DMS 273 (cell line): ENCODE measurements around the gene KLHL7.

Source experiments
- DNase-seq: peaks from one replicate; lab custom pipeline; 2025; ENCODE audit not compliant: unreplicated experiment; lab: John Stamatoyannopoulos, UW

Gene KLHL7, protein sequence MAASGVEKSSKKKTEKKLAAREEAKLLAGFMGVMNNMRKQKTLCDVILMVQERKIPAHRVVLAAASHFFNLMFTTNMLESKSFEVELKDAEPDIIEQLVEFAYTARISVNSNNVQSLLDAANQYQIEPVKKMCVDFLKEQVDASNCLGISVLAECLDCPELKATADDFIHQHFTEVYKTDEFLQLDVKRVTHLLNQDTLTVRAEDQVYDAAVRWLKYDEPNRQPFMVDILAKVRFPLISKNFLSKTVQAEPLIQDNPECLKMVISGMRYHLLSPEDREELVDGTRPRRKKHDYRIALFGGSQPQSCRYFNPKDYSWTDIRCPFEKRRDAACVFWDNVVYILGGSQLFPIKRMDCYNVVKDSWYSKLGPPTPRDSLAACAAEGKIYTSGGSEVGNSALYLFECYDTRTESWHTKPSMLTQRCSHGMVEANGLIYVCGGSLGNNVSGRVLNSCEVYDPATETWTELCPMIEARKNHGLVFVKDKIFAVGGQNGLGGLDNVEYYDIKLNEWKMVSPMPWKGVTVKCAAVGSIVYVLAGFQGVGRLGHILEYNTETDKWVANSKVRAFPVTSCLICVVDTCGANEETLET

GRCh38 chr7:23105644-23106056 is at the start of gene KLHL7:
TSS of gene KLHL7 (plus strand) at chr7:23105785. CDS start at chr7:23106027, 242 bp downstream.
- DNase-seq, result peak; percentile 99

DNA sequence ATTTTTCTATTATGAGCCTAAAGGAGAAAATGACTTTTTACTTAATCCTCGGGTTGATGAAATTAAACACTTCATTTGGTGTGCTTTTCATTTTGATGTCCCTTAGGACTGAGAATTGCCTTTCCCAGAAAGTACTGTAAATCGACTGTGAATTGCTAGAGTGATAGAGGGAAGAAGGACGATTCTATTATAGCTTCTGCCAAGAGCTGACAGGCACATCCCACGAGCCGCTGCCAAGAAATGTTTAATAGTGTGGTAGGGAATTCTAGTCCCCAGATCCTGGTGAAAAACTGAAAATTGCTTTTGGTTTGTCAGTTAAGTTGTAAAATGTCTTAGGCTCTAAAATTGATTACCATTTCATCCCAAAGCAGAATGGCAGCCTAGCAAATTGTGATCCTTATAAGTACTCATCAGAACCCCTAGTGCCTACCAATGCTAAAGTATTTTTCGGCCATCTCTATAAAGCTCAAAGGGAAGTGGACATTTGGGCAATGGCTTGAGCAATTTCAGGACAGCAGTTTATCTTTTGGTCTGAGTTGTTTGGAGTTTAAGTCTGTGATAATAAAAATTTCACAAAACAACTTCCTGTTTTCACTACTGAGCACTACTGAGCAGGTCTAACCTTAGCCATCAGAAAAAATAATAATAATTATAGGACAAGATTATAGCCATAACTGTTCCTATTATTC is 47.0 kb upstream of the KLHL7 start:
- DNase-seq, result no peak

DNA sequence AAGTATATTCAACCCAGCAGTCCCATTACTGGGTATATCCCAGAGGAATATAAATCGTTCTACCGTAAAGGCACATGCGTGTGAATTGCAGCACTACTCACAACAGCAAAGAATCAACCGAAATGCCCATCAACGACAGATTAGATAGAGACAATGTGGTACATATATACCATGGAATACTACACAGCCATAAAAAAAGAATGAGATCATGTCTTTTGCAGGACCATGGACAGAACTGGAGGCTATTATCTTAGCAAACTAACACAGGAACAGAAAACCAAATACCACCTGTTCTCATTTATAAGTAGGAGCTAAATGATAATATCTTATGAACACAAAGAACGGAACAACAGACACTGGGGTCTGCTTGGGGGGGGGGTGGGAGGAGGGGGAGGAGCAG is 44.3 kb upstream of the KLHL7 start:
- no peak for DNase-seq

GRCh38 chr7:23062452-23062851 is 43.1 kb upstream of the KLHL7 start:
- no peak for DNase-seq

- DNase-seq, result no peak
These were observed 39.6 kb upstream of the KLHL7 start for GRCh38 chr7:23065974-23066373.

- peak; percentile 33 for DNase-seq
These were observed 38.3 kb upstream of the KLHL7 start for GRCh38 chr7:23067271-23067670.

GRCh38 chr7:23072048-23072447 is 33.5 kb upstream of the KLHL7 start:
- DNase-seq, result peak; percentile 45

DNA sequence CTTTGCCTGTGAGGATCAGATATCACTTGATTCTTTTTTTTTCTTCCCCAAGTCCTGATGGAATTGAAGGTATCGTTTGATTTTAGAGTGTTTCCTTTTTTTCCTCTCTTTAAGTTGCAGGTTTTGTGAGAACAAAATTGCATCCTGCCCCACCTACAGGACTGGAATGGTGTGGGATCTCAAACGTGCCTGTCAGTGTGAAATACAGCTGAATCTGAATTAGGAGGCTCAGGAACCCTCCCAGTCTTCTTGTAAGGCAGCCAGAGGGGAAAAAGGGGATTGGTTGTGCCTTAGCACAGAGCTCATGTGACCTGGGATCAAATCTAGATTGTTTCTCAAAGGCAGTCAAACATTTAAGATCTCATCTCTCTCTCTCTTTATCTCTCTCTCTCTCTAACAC is 32.7 kb upstream of the KLHL7 start:
- DNase-seq, result peak; percentile 42

DNA sequence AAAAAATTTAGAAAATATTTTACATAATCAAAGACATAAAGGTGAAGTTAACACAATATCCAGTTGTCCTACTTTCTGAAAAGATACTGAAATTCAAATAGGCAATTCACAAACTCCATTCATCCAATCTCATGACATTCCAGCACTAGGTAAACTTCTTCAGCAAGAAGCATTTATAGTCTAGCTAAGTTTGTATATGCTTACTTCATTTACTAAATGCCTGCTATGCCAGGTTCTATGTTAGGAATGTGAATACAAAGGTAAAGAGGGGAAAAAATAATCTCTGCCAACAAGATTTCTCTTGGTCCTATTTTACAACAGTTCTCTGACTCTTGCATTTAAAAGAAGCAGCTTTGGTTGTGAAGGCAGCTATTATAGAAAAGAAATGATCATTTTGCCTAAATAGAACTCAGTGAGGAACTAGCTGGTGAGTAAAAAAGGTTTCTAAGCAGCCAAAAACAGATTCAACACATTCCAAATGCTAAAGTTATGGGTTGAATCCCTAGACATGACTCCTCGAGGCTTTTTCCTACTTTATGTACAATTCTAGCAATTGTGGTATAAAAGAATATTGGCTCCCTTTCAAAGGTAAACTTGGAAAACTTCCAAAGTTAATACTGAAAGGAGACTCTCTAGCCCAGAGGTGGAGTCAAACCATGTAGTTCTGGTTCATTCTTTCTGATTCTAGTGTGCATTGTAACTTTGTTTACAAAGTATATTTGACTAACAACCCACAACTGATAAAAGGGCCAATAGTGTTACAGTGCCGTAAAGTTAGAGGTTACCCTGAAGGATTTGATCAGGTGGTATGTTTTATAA is 30.9 kb upstream of the KLHL7 start:
- DNase-seq, result no peak

- DNase-seq, result no peak
These were observed 30.0 kb upstream of the KLHL7 start for GRCh38 chr7:23075571-23075970.

GRCh38 chr7:23076772-23077171 is 28.8 kb upstream of the KLHL7 start:
- DNase-seq, result no peak

GRCh38 chr7:23093111-23093510 is 12.5 kb upstream of the KLHL7 start:
- DNase-seq, result no peak

DNA sequence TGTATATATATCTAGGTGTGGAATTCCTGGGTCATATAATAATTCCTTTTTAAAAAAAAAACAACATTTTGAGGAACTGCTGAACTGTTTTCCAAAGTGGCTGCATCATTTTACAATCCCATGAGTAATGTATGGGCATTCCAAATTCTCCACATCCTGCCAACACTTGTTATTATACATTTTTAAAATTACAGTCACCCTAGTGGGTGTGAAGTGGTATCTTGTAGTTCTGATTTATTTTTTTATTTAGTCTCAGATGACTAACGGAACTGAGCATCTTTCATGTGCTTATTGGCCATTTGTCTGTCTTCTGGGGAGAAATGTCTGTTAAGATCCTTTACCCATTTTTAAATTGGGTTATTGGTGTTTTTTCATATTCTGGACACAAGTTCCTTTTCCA is 12.0 kb upstream of the KLHL7 start:
- no peak for DNase-seq

GRCh38 chr7:23096518-23097290 is 8.9 kb upstream of the KLHL7 start:
- peak; percentile 29 for DNase-seq

DNA sequence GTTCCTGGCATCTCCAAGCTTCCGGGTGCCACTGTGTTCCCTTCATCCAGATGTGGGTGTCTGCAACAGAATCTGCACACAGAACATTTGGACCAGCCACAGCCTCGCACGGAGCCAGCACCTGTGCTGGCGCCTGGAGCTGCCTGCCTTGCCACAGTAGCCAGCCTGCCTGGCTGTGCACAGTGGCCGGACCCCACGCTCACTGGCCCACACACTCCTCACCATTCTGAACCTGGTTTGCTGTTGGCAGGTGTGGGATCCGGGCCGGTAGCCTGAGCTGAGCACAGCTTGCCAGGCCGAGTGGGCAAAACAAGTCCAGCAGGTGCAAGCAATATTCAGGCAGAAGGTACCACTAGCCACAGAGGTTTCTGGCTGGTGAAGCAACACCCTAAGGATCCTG is 7.6 kb upstream of the KLHL7 start:
- DNase-seq, result no peak

DNA sequence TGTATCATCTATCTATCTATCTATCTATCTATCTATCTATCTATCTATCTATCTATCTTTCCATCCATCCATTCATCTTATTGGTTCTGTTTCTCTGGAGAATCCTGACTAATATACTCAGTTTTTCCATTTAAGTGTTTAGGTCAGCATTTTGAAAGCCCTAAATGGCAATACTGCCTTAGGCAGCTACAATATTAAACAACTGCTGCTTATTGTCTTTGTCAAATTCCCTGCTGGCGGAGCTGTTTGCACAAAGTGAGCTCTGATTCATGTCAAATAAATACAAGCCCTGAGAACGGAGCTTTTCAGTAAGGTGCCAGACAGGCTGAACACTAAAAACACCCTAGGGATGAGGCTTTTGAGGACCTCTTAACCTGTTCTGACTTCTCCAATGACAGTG is 7.1 kb upstream of the KLHL7 start:
- no peak for DNase-seq

GRCh38 chr7:23100697-23101096 is 4.9 kb upstream of the KLHL7 start:
- DNase-seq, result peak; percentile 25

DNA sequence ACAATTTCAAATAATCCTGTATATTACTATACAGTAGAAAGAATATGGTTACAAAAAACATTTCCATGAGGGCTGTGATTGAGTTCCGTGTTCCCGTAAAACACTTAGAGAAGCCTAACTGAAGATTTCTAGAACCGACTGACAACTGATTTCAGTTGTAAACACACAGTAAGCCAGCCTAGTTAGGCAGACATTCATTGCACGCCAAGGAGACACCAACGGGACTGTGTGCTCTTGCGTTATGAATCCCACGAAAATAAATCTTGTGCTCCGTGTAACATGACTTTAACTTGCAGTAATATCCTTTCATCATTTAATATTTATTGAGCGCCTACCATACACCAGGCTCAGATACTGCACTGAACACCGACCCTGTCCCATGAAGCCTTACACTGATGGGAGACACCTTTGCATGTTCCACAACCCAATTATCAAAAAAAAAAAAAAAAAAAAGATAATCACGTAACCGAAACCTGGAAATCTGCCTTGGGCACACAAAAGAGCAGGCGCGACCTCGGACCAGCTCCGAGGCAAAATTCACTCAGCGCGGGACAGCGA is 420 bp upstream of the KLHL7 start:
- peak; percentile 51 for DNase-seq

DNA sequence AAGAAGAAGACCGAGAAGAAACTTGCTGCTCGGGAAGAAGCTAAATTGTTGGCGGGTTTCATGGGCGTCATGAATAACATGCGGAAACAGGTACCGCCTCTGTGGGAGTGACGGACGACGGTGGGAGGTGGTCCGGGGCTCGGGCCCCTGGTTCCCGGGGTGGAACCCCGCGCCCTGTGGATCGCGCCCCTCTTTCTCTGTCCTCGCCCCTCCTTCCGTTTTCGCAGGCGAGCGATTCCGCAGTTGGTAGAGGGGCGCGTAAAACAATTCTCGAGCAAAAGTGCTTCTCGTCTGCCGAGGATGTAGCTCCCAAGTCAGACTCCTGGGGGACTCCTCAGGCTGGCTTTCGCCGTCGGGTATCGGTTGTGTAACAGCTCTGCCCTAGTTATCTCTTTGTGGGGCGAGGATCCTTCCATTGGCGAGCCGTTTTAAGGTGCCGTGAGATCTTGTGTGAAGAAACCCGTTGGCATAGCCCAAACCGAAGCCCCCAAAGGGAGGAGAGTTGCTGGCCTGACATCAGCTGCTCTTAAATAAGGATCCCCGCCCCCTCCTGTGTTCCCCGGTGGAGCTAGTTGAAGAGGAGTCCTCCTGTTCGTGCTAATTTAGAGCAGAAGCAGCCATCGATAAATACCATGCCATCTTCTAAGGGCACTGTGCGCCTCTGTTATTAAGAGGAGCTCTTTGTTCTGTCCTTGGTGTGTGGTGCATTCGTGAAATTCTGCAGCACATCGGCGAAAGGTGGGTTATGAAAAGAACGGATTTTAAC is 655 bp downstream of the KLHL7 start:
- DNase-seq, result peak; percentile 85
